NK-92 (cell line): ENCODE measurements around the gene SEC14L3.
"Not testable (repeated sequence)": the region's sequence is repeated elsewhere in the genome, so short reads cannot be mapped to it uniquely, and the experiment has no call there.

Experiments used
- DNase-seq: peaks from one replicate; lab custom pipeline; 2025; ENCODE audit not compliant: unreplicated experiment; lab: John Stamatoyannopoulos, UW

The SEC14L3 gene

GRCh38 chr22:30486661-30487115, 14.9 kb upstream of the SEC14L3 start:
- no peak for DNase-seq

- DNase-seq, result no peak
Measured at GRCh38 chr22:30486118-30486517, 14.3 kb upstream of the SEC14L3 start.

DNA sequence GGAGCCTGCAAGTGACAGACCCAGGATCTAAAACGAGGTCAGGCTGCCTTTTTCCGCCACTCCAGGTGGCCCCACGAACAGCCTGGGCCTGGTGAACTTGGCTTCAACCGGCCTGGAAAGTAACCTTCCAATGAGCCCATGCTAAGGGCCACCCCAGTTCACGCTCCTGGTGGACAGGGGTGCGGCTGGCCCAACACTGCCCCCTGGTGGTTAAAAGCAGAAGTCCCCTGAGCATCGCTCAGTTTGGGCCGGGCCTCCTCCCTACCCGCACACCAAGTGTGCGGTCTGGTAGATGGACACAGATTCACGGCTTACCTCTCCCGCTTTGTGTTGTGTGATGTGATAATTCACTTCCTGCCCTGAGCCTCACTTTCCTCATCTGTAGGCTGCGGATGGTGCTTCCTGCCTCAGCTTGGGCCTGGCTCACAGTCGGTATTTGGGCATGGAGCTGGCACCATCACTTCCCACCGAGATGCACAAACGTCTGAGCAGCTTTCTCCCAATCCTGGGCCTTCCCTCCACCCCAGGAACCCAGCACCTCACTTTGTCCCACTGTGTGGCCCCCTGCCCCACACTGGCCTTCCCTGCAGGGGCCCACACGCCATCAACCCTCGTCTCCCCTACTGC, 13.7 kb upstream of the SEC14L3 start:
- DNase-seq, result no peak

- no peak for DNase-seq
Measured at GRCh38 chr22:30483169-30483568, 11.4 kb upstream of the SEC14L3 start.

DNA sequence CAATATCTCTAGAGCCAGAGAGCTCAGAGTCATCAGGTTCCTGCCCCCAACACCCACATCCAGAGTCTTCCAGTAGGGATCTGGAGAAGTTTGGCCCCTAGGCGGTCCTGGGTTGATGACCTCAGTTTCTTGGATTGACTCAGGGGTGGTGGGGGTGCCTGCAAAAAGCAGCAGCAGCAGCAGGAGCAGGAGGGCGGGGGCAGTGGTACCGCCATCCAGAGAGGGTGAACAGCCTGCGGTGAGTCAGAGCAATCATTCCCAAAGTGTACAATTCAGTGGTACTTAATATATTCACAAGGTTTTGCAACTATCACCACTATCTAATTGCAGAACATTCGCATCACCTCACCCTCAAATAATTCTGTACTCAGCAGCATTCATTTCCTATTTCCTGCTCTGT, 9.9 kb upstream of the SEC14L3 start:
- DNase-seq, result no peak

DNA sequence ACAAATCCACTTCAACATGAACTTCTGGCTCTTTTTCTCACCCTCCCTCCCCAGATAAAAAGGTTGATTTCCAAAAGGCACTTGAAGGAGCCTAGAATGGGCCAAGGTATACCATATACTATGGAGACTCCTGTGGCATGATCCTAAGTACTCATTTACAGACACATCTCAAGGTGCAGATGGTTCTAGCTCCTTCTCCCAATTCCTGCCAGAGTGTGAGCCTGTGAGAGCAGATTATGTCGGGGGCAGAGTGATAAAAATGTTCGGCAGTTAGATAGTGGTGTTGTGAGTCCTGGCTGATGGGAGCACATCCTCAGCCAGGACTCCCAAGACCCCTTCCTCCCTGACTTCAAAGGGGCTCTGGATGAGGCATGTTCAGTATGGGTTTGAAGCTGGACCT, 8.2 kb upstream of the SEC14L3 start:
- DNase-seq, result no peak

DNA sequence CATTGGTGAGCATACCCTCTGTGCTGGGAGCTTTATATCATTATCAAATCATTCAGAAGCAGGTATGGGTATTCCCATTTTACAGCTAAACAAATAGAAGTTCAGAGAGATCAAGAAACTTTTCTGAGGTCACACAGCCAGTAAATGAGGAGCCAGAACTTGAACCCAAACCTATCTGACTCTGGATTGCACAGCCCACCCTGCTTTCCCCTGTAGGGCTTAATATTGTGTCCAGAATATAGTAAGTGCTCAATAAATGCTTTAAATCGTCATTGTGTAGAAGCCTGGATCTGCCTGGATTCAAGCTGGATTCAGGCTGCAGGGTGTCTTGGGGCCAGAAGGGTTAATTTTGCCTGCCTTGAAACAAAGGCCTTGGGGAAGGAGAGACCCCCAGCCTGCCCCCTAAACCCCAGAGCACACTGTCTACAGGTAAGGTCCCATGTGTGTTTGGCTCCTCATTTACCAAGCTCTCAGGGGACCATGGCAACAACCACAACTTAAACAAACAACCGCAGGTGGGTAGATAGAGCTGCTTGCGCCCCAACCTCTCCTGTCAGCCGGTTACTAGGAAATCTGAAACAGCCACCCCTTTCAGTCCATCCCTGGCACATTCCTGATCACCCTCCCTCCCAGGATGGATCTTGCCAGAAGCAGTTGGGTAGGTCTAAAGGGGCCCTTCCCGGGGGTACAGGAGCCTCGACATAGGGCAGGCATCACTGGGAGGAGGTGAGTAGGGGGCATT, 3.0 kb upstream of the SEC14L3 start:
- DNase-seq, result no peak

DNA sequence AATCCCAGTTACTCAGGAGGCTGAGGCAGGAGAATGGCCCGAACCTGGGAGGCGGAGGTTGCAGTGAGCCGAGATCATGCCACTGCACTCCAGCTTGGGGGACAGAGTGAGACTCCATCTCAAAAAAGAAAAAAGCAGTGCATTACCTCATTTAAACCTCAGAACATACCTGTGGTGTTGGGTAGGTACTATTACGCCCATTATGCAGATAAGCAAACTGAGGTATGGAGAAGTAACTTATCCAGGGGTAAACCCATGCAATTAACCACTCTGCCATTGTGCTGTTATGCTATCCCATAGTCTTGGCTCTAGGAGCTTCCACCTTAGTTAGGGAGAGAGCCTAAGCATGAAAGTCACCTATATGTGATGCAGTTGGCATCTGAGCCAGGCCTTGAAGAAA, 2.3 kb upstream of the SEC14L3 start:
- DNase-seq, result no peak

GRCh38 chr22:30472994-30473720, 1.3 kb upstream of the SEC14L3 start:
- no peak for DNase-seq

DNA sequence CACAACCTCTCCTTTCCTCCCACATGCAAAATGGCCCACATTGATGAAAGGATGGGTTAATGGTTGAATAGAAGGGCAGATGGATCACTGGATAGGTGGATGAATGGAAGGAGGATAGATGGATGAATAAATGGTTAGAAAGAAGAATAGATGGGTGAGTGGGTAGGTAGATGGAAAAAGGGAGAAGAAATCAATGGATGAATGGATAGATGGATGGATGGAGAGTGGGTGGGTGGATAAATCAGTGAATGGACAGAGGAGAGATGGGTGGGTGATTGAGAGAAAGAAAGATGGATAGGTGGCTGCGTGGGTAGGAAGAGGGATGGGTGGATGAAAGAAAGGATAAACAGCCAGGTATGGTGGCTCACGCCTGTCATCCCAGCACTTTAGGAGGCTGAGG, 1.2 kb downstream of the SEC14L3 start:
- no peak for DNase-seq

- DNase-seq, result no peak
Measured at GRCh38 chr22:30469165-30469564, 2.7 kb downstream of the SEC14L3 start.

GRCh38 chr22:30460555-30460954, 11.3 kb downstream of the SEC14L3 start:
- not testable (repeated sequence) for DNase-seq

- no peak for DNase-seq
Measured at GRCh38 chr22:30460147-30460546, 11.7 kb downstream of the SEC14L3 start.

- DNase-seq, result no peak
Measured at GRCh38 chr22:30459181-30460052, 12.4 kb downstream of the SEC14L3 start.

DNA sequence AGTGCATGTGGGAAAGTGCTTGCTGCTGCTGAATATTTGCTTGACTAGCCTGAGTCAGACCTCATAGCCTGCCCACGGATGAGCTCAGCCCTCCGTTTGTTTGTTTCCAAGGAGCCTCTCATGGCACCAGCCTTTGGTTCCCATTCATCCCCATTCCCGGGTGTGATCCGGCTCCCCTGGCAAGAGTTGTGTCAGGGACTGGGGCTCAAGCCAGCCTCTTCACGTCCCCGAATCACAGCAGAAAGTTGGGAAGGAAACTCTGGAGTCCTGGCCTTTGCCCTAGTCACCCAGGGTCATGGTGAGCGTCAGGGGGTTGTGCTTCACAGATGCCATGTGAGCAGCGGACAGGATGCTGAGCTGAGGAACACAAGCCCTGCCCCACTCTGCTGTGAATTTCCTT, 13.8 kb downstream of the SEC14L3 start:
- no peak for DNase-seq

GRCh38 chr22:30455075-30455840, 16.6 kb downstream of the SEC14L3 start:
- no peak for DNase-seq

GRCh38 chr22:30453731-30454510, 17.9 kb downstream of the SEC14L3 start:
- no peak for DNase-seq

DNA sequence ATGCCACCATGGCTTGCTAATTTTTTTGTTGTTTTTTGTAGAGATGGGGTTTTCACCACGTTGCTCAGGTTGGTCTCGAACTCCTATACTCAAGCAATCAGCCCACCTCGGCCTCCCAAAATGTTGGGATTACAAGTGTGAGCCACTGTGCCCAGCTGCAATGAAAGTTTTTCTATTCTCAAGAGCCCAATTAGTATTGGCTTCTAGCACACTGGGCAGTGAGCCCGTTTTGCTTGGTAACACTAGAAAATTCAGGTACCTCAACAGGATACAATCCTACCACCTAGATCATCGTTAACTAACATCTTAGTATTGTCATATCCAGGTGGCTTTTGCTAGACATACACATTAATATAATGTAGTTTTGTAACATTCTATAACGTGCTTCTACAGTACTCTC, 19.0 kb downstream of the SEC14L3 start:
- DNase-seq, result no peak

- not testable (repeated sequence) for DNase-seq
Measured at GRCh38 chr22:30451488-30451887, 20.3 kb downstream of the SEC14L3 start.

GRCh38 chr22:30447656-30448055, 24.2 kb downstream of the SEC14L3 start:
- DNase-seq, result no peak
